Hematopoietic multipotent progenitor cell treated with erythropoietin and hydrocortisone succinate and interleukin-3 and kit ligand, for 8 days (in vitro differentiated cells): ENCODE data around the gene CYREN.
"Not testable (repeated sequence)": the region's sequence is repeated elsewhere in the genome, so short reads cannot be mapped to it uniquely, and the experiment has no call there.

Experiments
- DNase-seq: peaks from one replicate; pipeline ENCODE4 v3.0.0-alpha.2; 2015

Gene CYREN

DNA sequence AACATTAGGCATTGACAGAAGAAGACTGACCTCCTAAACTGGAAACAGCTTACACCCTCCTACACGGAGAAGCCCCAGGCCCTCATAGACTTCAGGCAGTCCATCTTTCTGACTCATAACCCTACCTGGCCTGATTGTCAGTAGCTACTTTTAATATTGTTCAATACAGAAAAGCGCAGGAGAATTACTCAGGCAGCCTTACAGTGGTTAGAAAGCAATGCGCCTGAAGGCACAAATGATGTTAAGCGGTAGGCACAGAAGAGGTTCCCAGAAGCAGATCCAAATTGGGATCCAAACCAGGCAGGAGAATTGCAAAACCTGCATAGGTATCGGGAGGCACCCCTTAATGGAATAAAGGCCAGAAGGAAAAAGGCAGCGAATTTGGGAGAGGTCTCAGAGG lies 5.4 kb upstream of the CYREN start:
- no peak for DNase-seq

DNA sequence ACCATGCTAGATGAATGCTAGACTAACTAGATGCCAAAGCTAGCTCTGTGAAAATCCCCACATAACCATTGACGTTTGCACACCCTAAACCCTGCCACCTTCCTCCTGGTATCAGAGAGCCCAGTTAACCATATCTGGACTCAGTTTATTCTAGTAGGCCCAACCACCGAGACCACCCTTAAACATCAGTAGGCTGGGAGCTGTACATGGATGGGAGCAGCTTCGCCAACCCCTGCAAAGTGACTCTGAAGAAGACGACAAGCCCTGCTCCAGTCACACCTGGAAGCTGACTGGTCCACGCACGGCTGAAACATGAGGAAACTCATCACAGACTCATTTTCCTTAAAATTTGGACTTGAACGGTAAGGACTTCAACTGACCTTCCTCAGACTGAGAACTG lies 4.4 kb upstream of the CYREN start:
- DNase-seq = no peak

DNA sequence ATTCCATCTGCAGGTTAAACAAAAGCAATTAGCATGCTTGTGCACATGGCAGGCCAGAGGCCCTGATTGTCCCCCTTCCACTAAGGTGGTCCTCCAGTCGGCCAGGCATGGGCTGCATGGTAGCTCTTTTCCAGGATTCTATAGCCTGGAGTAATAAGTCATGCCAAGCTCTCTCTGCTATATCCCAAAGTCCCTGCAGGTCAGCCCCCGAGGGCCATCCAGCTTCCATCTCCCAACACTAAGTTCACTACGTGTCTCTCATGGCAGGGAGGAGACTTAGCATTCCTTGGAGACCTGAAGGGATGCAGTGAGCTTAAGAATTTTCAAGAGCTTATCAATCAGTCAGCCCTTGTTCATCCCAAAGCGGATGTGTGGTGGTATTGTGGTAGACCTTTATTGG lies 3.4 kb upstream of the CYREN start:
- not testable (repeated sequence) for DNase-seq

DNA sequence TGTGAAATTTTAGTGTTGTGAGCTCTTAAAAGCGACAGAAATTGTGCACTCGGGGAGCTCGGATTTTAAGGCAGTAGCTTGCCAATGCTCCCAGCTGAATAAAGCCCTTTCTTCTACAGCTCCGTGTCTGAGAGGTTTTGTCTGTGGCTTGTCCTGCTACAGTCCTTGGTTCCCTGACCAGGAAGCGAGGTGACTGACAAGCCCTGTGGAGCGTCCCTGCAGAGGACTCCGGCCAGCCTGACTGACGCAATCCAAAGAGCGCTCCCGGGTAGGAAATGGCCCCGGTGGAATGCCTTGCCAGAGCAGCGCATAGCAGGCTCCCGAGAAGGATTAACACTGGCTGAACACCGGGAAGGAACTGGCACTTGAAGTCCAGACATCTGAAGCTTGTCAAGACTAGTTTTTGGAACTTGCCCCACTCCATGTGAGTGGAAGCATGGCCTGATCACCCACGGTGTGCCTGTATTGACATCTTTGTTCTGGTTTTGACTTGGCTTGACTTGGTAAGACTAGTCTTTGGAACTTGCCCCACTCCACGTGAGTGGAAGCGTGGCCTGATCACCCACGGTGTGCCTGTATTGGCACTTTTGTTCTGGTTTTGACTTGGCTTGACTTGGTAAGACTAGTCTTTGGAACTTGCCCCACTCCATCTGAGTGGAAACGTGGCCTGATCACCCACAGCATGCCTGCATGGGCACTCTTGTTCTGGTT lies 1.2 kb upstream of the CYREN start:
- not testable (repeated sequence) for DNase-seq

DNA sequence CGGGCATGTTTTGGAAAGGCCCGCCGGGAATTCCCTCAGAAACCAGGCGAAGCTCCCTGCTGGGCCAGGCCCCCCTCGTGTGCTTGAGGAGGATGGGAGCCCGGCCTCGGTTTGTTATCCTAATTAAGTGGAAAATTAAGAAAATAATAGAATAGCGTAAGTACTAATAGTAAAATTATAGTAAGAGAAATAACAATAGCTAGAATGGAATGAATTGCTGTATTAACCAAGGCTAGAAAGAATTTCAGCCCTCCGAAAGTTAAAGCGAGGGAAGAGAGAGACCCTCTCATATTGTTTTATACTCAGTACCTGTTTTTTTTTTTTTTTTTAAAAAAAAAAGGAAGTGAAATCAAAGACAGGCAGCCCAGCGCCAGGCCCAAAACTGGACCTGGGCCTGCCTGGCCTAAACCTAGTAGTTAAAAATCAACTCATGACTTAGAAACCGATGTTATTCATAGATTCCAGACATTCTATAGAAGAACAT lies 533 bp upstream of the CYREN start:
- DNase-seq = not testable (repeated sequence)

DNA sequence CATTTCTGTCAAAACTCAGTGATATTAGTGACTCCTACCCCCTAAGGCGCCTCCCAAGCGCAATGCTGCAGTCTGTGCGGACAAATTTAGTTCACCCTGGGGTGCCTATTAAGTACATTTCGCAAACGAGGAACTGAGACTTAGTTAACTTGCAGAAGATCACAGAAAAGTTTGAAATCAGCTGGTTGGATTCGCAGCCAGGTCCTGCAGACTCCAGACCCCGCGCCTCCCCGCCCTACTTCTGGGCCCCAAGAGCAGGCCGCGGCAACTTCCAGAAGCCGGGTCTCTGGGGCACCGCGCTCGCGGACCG lies 588 bp downstream of the CYREN start:
- no peak for DNase-seq

DNA sequence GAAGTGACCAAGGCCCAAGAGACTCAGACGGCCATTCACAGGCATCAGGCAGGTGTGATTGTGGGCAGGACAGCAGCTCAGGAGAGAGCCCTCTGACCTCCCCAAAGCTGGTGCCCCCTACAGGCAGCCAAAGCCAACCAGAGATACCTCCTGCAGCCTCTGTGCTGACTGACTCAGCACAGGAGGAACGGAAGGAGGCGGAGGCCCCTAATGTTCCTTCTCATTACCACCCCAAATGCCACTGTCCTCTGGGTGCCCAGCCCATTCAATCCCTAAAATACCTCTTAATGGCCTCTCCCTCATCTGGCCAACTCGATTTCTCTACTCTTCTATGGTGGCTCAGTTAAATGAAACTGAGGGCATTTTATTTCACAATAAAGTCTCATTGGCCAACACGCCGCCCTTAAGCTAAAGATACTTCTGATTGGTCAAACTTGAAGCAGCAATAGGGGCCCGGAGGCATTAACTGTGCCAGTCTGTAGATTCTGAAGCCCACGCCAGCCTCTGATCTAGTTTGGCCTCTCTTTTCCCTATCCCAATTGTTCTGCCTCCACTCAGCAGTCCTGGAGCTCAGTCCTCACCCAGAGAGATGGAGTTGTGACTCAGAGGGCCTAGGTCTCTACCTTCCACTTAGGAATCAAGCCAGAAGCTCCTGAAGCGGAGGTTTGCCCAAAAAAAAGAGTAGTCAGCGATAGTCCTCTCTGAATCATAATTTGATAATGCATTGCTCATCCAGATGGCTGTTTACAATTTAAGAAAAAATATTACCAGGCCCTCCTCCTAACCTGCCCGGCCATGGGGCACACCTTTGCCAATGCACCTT lies 1.2 kb downstream of the CYREN start:
- DNase-seq = peak; percentile 84

DNA sequence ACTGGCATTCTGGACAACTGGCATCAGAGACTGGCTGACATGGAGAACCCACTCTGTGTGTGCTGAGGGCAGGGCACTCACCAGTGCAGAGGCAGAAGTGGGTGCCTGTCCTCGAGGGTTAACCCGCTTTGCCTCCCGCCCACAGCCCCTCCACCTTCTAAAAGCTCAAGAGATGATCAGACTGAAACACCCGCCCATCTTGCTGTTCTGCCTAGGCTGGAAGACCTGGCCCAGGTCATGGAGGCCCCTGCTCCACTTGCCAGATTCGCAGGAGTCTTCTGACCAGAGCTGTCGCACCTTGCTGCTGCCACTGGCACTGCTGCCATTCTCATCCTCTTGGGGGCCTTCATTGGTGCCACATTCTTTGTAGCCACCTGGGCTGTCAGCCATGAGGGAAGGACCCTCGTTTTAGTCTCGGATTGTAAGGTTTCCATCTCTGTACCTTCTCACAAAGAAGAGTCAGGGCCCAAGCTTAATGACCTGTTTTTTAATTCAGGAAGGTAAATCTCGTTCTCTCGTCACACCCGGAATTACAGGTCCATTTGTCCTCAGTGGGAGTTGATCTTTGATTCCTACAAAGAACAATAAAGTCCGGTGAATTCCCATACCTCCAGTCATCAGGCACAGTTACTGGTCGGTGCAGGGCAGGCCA lies 1.9 kb downstream of the CYREN start:
- no peak for DNase-seq

DNA sequence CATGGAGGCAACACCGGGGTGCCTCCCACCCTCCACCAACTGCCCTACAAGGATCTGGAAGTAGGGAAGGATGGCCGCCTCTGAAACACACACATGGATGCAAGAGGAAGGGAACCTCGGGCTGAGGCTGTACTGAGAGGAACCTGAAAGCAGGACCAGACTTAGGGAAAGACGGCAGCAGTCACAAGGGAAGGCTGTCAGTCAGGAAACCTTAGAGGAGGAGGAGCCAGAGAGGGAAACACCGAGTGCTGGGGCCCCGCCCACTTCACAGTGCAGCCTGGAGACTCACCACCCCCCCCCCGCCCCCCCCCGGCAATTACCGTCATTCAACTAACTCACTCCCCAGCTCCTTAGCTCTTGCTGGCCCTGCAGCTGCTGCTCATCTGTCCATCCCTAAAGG lies 2.5 kb downstream of the CYREN start:
- peak; percentile 78 for DNase-seq

DNA sequence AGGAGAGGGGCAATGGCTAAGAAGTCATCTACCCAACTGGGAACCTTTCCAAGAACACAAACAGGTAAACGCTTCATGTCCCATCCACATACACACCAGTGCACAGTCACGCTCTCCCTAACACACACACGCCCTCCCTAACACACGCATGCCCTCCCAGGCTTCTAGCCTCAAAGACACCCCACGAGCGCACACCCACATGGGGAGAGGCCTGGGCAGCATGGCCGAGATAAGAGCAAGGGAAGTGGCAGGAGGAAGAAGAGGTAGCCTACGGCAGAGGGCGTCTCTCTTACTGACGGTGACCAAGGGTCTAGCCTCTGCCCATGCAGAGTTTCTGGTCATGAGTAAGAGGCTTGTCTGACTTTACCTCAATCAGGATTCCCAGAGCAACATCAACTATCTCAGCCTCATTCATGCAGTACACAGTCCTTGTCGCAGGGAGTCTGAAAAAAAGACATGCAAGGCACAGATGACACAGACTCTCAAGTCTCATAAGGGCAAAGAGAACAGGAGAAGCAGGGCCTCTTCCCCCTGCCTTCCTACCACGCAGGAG lies 3.1 kb downstream of the CYREN start:
- peak; percentile 88 for DNase-seq

DNA sequence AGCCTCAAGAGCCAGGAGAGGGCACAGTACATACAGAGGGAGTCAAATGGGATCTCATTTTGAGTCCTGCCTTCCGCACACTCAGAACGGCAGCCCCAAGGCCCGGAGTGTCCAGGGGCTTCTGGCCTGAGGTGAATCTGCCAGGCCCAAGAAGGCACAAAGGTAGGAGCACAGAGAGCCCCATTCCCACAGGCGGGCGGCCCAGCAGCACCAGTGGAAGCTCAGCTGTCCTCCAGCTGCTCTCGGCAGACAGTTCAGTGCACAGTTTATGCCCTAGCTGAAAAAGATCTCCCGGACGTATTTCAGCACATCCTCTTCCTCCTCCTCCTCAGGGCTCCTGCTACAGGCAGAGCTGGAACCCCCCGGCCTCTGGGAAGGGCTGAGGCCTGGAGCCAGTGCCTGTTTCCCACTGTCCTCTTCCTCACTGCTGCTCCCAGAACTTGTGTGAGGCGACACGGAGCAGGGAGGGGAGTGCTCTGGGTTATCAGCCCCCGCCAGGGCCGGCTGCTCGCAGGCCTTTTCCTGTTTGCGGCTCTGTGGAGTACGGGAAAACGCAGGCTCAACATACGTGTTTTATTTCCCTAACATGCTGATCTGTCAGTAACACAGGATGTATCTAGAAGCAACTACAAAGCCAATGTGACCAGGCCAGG lies 4.0 kb downstream of the CYREN start:
- DNase-seq = peak; percentile 58

DNA sequence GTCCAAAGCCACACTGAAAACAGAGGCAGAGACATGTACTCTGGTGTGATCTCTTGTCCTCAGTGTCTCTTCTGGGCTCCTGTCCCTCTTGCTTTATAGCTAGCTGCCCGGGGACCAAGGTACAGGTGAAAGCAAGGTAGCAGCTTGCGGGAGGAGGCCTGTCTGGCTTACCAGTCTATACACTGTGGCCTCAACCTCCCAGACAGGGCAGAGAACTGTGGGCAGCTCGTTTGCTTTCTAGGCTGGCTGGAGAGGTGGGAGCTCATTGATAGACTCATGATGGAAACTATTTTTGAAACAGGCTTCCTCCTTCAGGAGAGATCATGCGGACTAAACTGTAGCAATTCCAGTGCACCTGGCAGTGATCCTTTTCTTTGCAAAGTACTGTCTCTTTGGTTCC lies 4.6 kb downstream of the CYREN start:
- no peak for DNase-seq

DNA sequence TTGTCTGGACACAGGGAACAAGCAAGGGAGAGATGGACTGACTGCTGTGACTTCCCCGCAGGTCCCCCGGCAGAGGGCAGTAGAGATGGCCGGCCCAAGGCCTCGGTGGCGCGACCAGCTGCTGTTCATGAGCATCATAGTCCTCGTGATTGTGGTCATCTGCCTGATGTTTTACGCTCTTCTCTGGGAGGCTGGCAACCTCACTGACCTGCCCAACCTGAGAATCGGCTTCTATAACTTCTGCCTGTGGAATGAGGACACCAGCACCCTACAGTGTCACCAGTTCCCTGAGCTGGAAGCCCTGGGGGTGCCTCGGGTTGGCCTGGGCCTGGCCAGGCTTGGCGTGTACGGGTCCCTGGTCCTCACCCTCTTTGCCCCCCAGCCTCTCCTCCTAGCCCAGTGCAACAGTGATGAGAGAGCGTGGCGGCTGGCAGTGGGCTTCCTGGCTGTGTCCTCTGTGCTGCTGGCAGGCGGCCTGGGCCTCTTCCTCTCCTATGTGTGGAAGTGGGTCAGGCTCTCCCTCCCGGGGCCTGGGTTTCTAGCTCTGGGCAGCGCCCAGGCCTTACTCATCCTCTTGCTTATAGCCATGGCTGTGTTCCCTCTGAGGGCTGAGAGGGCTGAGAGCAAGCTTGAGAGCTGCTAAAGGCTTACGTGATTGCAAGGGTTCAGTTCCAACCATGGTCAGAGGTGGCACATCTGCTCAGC lies 6.0 kb downstream of the CYREN start:
- no peak for DNase-seq

DNA sequence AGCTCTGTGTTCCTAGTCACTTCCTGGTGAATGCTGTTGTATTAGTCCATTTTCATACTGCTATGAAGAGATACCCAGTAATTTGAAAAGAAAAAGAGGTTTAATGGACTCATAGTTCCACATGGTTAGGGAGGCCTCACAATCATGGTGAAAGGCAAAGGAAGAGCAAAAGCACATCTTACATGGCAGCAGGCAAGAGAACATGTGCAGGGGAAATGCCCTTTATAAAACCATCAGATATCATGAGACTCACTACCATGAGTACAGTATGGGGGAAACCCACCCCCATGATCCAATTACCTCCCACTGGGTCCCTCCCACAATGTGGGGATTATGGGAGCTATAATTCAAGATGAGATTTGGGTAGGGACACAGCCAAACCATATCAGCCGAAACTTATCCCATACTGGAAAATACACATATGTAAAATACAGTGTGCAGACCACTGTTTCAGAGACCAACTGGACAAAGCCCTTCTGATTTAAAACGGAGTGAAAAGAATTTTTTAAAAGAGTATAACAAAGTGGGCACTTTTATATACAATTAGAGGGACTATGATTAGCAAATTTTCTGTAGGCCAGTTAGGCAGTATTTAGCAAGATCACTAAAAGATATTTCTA lies 8.0 kb downstream of the CYREN start:
- DNase-seq = no peak

DNA sequence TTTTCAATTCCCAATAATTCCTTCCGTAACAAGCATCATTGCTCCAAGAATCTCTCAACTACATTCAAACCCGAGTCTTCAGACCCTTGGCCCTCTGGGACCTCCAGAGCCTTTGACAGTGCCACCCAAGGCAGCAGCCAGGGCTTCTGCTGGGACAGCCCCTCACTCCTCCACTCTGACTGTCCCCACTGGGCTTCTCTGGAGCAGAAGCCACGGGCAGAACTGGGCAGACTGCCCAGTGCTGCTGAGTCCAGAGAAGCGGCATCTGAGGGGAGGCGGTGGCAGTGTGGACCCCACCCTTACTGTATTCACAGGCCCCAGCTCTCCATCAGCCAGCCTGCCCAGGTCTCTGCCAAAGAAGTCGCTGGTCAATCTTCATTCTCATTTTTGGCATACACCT lies 8.8 kb downstream of the CYREN start:
- DNase-seq = peak; percentile 13

DNA sequence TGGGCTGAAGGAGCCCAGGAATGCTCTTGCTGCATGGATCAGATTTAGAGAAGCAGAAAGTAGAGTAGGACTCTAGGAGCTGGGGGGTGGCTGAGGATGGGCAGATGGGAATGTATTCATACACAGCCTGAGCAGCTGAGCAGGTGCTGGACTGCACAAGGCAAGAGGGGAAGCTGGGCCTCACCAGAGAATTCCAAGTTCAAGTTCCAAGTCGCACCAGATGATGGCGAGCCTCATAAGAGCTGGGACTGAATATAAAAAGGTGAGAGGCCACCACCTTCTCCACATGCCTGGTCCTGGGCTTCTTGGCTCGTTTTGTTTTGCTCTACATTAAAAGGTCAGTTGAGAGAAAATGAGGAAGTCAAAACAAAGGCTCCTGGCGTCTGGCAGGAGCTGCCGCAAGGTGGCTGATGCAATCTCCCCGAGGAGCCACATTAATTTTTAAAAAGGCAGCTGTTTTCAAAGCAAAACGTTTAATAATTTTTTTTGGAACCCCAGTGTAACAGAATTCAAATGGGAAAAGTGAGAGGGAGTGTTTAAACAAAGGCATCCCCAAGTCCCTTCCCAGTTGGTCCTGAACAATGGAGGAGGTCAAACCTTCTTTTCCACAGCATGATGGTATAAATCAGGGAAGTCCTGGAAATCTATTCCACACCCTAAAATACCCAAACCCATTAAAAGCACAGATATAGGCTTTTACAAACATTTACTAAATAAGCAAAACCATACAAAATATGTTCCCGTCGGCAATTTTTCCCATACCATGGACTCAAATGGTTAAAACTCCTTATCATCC lies 9.5 kb downstream of the CYREN start:
- peak; percentile 46 for DNase-seq

DNA sequence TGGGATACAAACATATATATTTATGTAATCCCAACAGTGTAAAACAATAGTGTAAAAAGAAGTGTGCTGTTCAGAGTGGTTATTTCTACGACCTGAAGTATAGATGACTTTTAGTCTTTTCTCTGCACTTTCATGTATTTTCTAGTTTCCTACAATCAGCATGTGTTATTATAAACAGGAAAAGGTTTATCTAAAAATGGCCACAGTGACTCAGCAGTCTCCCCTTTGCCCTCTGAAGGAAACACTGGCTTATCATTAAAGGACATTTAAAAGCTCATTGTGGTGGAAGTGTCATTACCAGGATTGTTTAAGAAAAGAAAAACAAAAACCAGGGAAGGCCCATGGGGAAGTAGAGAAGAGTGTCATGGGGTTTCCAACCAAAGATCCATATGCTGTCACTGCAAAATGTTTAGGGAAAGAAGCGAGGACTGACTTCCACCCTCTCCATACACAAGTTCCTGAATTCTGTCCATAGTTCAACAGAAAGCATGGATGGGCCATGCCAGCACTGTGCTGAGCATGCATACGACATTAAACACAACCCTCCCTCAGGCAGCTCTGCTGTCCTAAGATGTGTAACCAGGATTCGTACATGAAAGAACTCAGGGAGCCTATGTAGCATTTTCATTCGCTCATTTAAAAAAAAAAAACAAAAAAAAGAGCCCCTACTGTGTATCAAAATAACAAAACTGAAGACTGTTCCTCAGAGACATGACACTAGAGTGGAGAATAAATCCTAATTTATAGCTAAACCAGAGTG lies 10.2 kb downstream of the CYREN start:
- peak; percentile 86 for DNase-seq

DNA sequence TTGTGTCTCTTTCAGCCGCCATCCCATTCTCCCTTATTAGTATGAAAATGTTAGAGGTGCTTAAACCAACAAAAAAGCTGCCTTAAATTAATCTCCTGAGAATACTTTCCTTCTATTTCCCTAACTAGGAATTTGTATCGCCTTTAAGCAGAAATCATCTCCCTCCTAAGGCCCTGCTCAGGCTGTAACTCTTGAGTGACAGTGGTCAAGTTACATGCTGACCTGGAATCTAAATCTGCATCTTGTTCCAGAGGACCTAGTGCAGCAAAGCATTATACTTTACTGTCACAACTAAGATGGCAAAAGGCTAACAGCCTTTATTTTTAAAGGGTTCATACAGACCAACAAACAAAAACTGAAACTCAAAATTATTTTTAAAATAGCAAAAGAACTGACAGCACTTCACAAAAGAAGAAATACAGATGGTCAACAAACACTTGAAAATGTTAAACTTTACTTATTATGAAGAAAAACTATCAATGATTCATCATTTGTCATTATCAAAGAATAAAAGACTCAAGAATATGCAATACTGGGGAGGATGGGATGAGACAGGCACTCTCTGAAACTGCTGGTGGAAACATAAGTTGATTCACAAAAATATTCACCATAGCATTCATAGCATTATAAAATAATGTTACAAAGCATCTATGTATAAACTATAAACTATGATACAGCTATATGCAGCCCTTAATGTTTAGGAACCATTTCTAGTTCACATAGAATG lies 11.0 kb downstream of the CYREN start:
- peak; percentile 10 for DNase-seq

DNA sequence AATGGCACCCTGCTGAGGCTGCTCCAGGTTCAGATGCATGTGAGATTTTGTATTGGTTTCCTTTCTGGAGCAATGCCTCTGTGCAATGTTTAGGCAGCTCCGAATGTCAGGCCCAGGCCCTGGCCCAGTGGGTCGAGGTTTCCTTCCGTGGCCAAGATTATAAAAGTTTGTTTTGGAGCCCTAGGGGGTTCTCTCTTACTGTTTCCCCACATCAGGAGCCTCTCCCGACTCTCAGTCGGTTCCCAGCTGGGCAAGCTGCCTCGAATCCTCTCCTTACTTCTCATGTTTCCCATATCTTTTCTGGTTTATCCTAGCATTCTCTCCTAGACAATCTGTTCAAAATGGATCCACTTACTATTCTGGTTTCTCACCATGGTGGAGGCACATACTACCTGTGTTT lies 11.6 kb downstream of the CYREN start:
- no peak for DNase-seq
